ENCODE measurements around the gene IL17B.

DNA sequence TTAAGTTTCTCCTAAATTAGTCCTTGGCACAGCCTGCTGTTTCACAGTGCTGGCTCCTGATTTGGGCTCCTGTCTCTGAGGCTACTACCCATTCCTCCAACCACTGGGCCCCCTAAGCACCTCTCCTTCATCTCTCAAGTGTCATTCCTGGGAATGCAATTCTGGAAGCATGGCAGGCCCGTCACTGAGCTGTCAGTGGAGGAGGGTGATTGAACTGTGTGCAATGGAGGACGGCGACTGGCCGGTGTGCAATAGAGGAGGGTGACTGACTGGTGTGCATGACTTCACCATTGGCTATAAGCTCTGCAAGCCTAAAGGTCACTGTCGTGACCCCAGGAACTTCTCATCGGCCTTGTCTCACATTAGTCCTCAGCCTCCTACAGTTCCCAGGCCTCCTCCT, 12.4 kb upstream of the IL17B start:
- TF ChIP-seq POLR2AphosphoS5 (IDR thresholded peaks at IDR 0.05; ENCODE audit: borderline replicate concordance, low read depth, low read length) (no peak), EZH2 (IDR thresholded peaks at IDR 0.05) (no peak)

Measured in SK-N-MC (cell line).